ENCODE results near the gene SLC22A24.

SLC22A24 gene

DNA sequence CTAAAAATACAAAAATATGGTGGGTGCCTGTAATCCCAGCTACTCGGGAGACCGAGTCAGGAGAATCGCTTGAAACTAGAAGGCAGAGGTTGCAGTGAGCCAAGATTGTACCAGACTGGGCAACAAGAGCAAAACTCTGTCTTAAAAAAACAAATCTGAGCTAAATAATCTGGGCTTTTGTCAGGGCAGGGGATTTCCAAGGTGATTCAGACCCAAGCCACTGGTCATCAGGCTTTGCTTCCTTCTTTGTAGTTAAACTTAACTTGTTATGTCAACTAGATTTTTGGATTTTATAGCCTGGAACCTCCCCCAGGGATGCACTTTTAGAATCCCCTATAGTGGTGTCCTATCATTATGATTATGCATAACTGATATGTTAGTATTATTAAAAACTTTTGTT, 101.4 kb downstream of the SLC22A24 start:
- no peak for DNase-seq
- in situ Hi-C loops (cut with HindIII; ENCODE audit: low pct_ligation_motif_present, low sequenced_read_pairs): no loop called here
- TF ChIP-seq, protein P1, sequence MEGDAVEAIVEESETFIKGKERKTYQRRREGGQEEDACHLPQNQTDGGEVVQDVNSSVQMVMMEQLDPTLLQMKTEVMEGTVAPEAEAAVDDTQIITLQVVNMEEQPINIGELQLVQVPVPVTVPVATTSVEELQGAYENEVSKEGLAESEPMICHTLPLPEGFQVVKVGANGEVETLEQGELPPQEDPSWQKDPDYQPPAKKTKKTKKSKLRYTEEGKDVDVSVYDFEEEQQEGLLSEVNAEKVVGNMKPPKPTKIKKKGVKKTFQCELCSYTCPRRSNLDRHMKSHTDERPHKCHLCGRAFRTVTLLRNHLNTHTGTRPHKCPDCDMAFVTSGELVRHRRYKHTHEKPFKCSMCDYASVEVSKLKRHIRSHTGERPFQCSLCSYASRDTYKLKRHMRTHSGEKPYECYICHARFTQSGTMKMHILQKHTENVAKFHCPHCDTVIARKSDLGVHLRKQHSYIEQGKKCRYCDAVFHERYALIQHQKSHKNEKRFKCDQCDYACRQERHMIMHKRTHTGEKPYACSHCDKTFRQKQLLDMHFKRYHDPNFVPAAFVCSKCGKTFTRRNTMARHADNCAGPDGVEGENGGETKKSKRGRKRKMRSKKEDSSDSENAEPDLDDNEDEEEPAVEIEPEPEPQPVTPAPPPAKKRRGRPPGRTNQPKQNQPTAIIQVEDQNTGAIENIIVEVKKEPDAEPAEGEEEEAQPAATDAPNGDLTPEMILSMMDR (IDR thresholded peaks at IDR 0.05; ENCODE audit: low read depth, low read length, missing control alignments): no peak
- Histone ChIP-seq H3K36me3 (replicated peaks) (no peaks in the 10 kb centered on the region), H3K4me3 (ENCODE audit: low read depth, low read length) (no peak overlapping the region), H3K27me3 (replicated peaks) (no peaks in the 10 kb centered on the region), H3K27ac (no peak overlapping the region)

DNA sequence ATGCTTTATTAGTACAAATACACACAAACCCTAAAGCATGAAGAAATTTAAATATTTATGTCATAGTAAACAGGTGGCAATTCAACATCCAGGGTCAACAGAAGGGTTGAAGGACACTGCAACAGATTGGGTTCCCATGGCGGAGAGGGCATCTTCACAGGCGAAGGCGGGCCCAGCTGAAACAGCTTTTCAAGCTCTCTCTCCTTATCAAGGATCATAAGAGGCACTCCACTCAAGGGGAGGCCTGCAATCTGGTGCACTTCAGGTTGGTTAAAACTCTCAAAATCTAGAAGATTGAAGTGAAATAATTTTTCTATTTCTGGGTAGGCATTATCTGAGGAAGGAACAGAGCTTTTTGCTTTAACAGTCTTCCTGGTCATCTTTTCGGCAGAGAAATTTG, 111.6 kb downstream of the SLC22A24 start:
- DNase-seq: no peak
- Histone ChIP-seq H3K4me3 (ENCODE audit: low read depth, low read length) (no peak overlapping the region), H3K27ac (no peak overlapping the region), H3K27me3 (replicated peaks) (no peaks in the 10 kb centered on the region), H3K36me3 (replicated peaks) (no peaks in the 10 kb centered on the region)
- TF ChIP-seq, protein P1 (IDR thresholded peaks at IDR 0.05; ENCODE audit: low read depth, low read length, missing control alignments): no peak
- in situ Hi-C loops (cut with HindIII; ENCODE audit: low pct_ligation_motif_present, low sequenced_read_pairs): no loop called here
